ENCODE data around the gene HDAC4.

- TF ChIP-seq CTCF (IDR thresholded peaks at IDR 0.05) (no peak), POLR2A (IDR thresholded peaks at IDR 0.05) (no peak)
Observed at GRCh38 chr2:239421851-239422250, 21.0 kb upstream of the HDAC4 start.
